ENCODE data around the gene CALN1. TPM values are rescaled to one million over a fixed set of nuclear protein-coding genes. Genes with fewer than 3 reads are reported as not detected.

Gene CALN1
- total and polyA plus RNA-seq, 2 of the 8 experiments (the other 6 are each of a cell fraction or from before 2014, with no cell fraction given), result 6.4 to 15.2 TPM

- TF ChIP-seq CHD7 (IDR thresholded peaks at IDR 0.05; ENCODE audit: insufficient replicate concordance, low read length) (no peak), HDAC6 (IDR thresholded peaks at IDR 0.05; ENCODE audit: low read depth, low read length) (no peak), ATF2 (IDR thresholded peaks at IDR 0.05; ENCODE audit: low read length) (no peak), EZH2 (IDR thresholded peaks at IDR 0.05; ENCODE audit: low read depth, low read length, severe bottlenecking) (no peak), E2F6 (IDR thresholded peaks at IDR 0.05) (no peak), CTCF (IDR thresholded peaks at IDR 0.05; ENCODE audit: control extremely low read depth in 1 of 3, insufficient read depth in 1 of 3, low read depth in 1 of 3, low read length in 3 of 3) (no peak)
These were observed 420.6 kb downstream of the CALN1 start (continued) for GRCh38 chr7:71991586-71991985.

Measured in H1 (cell line).